SW 1271 (cell line): Measurements from ENCODE around the gene CEP290.
A peak's percentile ranks its signal among the peaks of the same experiment; 100 is the strongest.

ENCODE experiments used
- DNase-seq, 2 experiments: peaks; one replicate each; lab custom pipeline; 2025; lab: John Stamatoyannopoulos, UW

The CEP290 gene

GRCh38 chr12:88141774-88142609, at the start of gene CEP290, which contains the start of gene TMTC3:
TSS of gene CEP290 (minus strand) at chr12:88142088. CDS start at chr12:88141307, 781 bp downstream.
TSS of gene TMTC3 (plus strand) at chr12:88142307. CDS start at chr12:88148316, 6,009 bp downstream.
- DNase-seq = peak; percentile 99

GRCh38 chr12:88188180-88188579, 46.3 kb upstream of the CEP290 start:
- DNase-seq = no peak

- no peak for DNase-seq
Measured at GRCh38 chr12:88187571-88187970, 45.7 kb upstream of the CEP290 start.

GRCh38 chr12:88185988-88186387, 44.1 kb upstream of the CEP290 start:
- DNase-seq = peak in 1 of 2 experiments; percentile 3

GRCh38 chr12:88185279-88185678, 43.4 kb upstream of the CEP290 start:
- no peak for DNase-seq

GRCh38 chr12:88184196-88184595, 42.3 kb upstream of the CEP290 start:
- no peak for DNase-seq

- DNase-seq = no peak
Measured at GRCh38 chr12:88182416-88182815, 40.5 kb upstream of the CEP290 start.

GRCh38 chr12:88181881-88182280, 40.0 kb upstream of the CEP290 start:
- DNase-seq = no peak

- no peak for DNase-seq
Measured at GRCh38 chr12:88179436-88180014, 37.6 kb upstream of the CEP290 start.

- DNase-seq = no peak
Measured at GRCh38 chr12:88175544-88175943, 33.7 kb upstream of the CEP290 start.

- no peak for DNase-seq
Measured at GRCh38 chr12:88172844-88173407, 31.0 kb upstream of the CEP290 start.

- no peak for DNase-seq
Measured at GRCh38 chr12:88167384-88167783, 25.5 kb upstream of the CEP290 start.

GRCh38 chr12:88166179-88166578, 24.3 kb upstream of the CEP290 start:
- DNase-seq = no peak

- no peak for DNase-seq
Measured at GRCh38 chr12:88163371-88163770, 21.5 kb upstream of the CEP290 start.

GRCh38 chr12:88156075-88156654, 14.3 kb upstream of the CEP290 start:
- DNase-seq = no peak

GRCh38 chr12:88153959-88154358, 12.1 kb upstream of the CEP290 start:
- peak in 1 of 2 experiments; percentile 41 for DNase-seq

- no peak for DNase-seq
Measured at GRCh38 chr12:88150063-88150462, 8.2 kb upstream of the CEP290 start.

GRCh38 chr12:88145567-88146505, 3.9 kb upstream of the CEP290 start:
- DNase-seq = no peak

GRCh38 chr12:88144546-88145468, 2.9 kb upstream of the CEP290 start:
- DNase-seq = no peak

- no peak for DNase-seq
Measured at GRCh38 chr12:88144037-88144436, 2.1 kb upstream of the CEP290 start.
